GM10266 (cell line): ENCODE data around the gene S100A10.

Experiments used
- DNase-seq: peaks from one replicate; pipeline ENCODE4 v3.0.0; 2012; ENCODE audit errors: extremely low spot score
- TF ChIP-seq, protein P1 (sequence below): IDR thresholded peaks from 2 replicates; pipeline ENCODE4 v1.5.1; 2012; ENCODE audit warnings: mild to moderate bottlenecking, low read depth; ENCODE audit not compliant: control insufficient read depth, insufficient read depth; ENCODE audit errors: missing control alignments

Gene S100A10

DNA sequence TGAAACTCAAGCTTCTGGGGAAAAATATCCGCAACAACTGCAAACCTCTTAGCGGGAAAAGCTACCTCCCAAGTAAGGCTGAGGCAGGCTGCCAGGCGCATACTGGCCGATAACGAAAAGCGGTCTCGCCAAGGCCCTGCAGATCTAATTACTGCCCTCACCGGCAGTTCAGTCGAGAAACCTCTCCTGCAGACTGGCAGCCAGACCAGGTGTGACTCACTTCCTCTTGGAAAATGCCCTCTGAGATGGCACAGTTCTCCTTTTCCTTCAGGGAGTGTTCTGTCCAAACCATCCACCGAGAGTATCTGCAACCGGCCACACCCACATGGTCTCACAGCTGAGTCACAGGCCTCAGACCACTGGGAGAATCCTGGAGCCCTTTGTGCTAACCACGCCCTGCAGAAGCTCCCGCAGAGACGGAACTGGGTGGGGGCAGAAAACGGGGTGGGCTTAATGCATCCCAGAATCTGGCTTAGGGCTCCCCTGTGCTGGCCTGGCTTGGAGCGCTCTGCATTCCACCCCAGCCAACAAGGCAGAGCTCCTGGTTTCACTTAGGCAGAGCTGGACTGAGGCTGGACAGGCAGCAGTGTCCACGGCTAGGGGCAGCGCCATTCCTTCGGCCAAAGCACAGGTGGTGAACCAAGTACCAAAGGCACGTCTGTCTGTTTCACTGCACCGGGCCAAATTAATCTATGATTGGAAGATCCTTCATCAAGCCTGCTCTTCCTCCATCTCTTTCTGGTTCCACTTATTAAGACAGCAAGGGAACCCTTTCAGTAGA, 1.2 kb downstream of the S100A10 start:
- TF ChIP-seq, protein P1, sequence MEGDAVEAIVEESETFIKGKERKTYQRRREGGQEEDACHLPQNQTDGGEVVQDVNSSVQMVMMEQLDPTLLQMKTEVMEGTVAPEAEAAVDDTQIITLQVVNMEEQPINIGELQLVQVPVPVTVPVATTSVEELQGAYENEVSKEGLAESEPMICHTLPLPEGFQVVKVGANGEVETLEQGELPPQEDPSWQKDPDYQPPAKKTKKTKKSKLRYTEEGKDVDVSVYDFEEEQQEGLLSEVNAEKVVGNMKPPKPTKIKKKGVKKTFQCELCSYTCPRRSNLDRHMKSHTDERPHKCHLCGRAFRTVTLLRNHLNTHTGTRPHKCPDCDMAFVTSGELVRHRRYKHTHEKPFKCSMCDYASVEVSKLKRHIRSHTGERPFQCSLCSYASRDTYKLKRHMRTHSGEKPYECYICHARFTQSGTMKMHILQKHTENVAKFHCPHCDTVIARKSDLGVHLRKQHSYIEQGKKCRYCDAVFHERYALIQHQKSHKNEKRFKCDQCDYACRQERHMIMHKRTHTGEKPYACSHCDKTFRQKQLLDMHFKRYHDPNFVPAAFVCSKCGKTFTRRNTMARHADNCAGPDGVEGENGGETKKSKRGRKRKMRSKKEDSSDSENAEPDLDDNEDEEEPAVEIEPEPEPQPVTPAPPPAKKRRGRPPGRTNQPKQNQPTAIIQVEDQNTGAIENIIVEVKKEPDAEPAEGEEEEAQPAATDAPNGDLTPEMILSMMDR: no peak
- no peak for DNase-seq

- DNase-seq: no peak
- TF ChIP-seq, protein P1: no peak
Measured at GRCh38 chr1:151991663-151992302, 1.9 kb downstream of the S100A10 start.

DNA sequence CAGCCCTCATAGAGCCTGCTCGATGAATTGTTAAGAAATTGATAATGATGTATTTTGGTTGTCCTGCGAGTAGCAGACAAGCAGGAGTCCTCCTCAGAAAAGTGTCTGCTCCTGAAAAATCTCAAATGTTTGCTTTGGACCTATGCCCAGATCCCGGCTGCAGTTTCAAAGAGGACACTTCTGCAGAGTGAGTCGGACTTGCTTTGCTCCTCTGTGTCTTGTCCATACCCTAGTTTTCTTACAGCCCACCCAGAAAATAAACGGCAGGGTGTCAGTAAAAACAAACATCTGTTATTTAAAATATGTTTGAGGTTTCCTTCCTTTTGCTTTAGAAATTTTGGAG, 2.8 kb downstream of the S100A10 start:
- DNase-seq: no peak
- TF ChIP-seq, protein P1: no peak

GRCh38 chr1:151990058-151990855, 3.4 kb downstream of the S100A10 start:
- TF ChIP-seq, protein P1: no peak
- no peak for DNase-seq

GRCh38 chr1:151989211-151989862, 4.3 kb downstream of the S100A10 start:
- no peak for DNase-seq
- TF ChIP-seq, protein P1: no peak

DNA sequence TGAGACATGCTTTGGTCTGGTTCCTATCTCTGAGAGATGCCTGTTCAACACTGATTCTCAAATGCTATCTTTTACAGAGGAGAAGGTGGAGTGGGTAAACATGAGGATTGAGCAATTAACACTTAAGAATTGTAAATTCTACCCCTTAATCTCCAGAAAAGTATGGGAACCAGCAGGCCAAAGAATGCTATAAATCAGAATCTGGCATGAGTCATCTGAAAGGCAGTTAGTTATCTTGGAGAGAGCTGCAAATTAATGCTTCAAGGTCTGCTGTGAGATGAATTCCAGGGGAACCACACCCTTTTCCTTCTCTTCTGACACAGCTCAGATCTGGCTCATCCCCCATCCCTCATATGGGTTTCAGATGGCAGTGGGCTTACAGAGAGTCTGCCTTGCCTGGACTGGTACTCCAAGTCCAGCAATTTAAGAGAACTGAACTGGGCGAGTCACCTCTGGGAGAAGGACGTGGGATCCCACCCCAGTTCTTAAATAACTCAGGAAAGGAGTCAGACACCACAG, 5.2 kb downstream of the S100A10 start:
- DNase-seq: no peak
- TF ChIP-seq, protein P1: no peak
